ENCODE measurements around the gene LMNA.
"Not testable (repeated sequence)": the region's sequence is repeated elsewhere in the genome, so short reads cannot be mapped to it uniquely, and the experiment has no call there.

Gene LMNA

GRCh38 chr1:156115514-156116374, 1.2 kb downstream of the LMNA start:
- DNase-seq (ENCODE audit: insufficient read length, low spot score): peak; percentile 55
- peak; percentile 43 for TF ChIP-seq POLR2A (IDR thresholded peaks at IDR 0.05; ENCODE audit: low read depth, low read length)
- no peak for FAIRE-seq

GRCh38 chr1:156116731-156117130, 2.2 kb downstream of the LMNA start:
- FAIRE-seq: not testable (repeated sequence)

GRCh38 chr1:156117414-156118176, 3.1 kb downstream of the LMNA start:
- DNase-seq (ENCODE audit: insufficient read length, low spot score): no peak
- FAIRE-seq: no peak
- TF ChIP-seq POLR2A (IDR thresholded peaks at IDR 0.05; ENCODE audit: low read depth, low read length): no peak

More at GRCh38 chr1:156116731-156117130, 2.2 kb downstream of the LMNA start:
- not testable (repeated sequence) for DNase-seq (ENCODE audit: insufficient read length, low spot score)

- FAIRE-seq: no peak
- no peak for TF ChIP-seq POLR2A (IDR thresholded peaks at IDR 0.05; ENCODE audit: low read depth, low read length)
- no peak for DNase-seq (ENCODE audit: insufficient read length, low spot score)
Observed at GRCh38 chr1:156118177-156118868, 3.8 kb downstream of the LMNA start.

- no peak for TF ChIP-seq POLR2A (IDR thresholded peaks at IDR 0.05; ENCODE audit: low read depth, low read length)
- DNase-seq (ENCODE audit: insufficient read length, low spot score) (no peak), FAIRE-seq (no peak)
Observed at GRCh38 chr1:156119503-156120209, 5.1 kb downstream of the LMNA start.

- DNase-seq (ENCODE audit: insufficient read length, low spot score): no peak
- FAIRE-seq: no peak
- no peak for TF ChIP-seq POLR2A (IDR thresholded peaks at IDR 0.05; ENCODE audit: low read depth, low read length)
Observed at GRCh38 chr1:156120318-156120717, 5.8 kb downstream of the LMNA start.

- not testable (repeated sequence) for FAIRE-seq; DNase-seq (ENCODE audit: insufficient read length, low spot score)
Observed at GRCh38 chr1:156121005-156121404, 6.5 kb downstream of the LMNA start.

GRCh38 chr1:156121457-156121856, 6.9 kb downstream of the LMNA start:
- FAIRE-seq (no peak), DNase-seq (ENCODE audit: insufficient read length, low spot score) (no peak)
- no peak for TF ChIP-seq POLR2A (IDR thresholded peaks at IDR 0.05; ENCODE audit: low read depth, low read length)

GRCh38 chr1:156122086-156122485, 7.6 kb downstream of the LMNA start:
- no peak for TF ChIP-seq POLR2A (IDR thresholded peaks at IDR 0.05; ENCODE audit: low read depth, low read length)

GRCh38 chr1:156122519-156123355, 8.2 kb downstream of the LMNA start:
- TF ChIP-seq POLR2A (IDR thresholded peaks at IDR 0.05; ENCODE audit: low read depth, low read length): peak; percentile 49
- DNase-seq (ENCODE audit: insufficient read length, low spot score): peak; percentile 68
- FAIRE-seq: no peak

More at GRCh38 chr1:156122086-156122485, 7.6 kb downstream of the LMNA start:
- DNase-seq (ENCODE audit: insufficient read length, low spot score) (no peak), FAIRE-seq (no peak)

- FAIRE-seq (no peak), DNase-seq (ENCODE audit: insufficient read length, low spot score) (peak; percentile 69)
- 0 out of 2 replicates have a peak, but pooled peaks have one; percentile 27 for TF ChIP-seq POLR2A (IDR thresholded peaks at IDR 0.05; ENCODE audit: low read depth, low read length)
Observed at GRCh38 chr1:156123356-156124196, 9.1 kb downstream of the LMNA start.

Measured in H54 (cell line).